K562 (cell line): ENCODE data around the gene ZNF428. TPM values are rescaled to one million over a fixed set of nuclear protein-coding genes. Genes with fewer than 3 reads are reported as not detected.

ENCODE experiments used
- ARID1B ChIP-seq: fragments of 450-650 bp; IDR thresholded peaks from 2 replicates; pipeline ENCODE4 v1.6.1; 2016; ENCODE audit warnings: antibody characterized with exemption, mild to moderate bottlenecking, inconsistent platforms
- SUPT5H ChIP-seq: fragments of 450-650 bp; IDR thresholded peaks from 2 replicates; pipeline ENCODE4 v1.6.1; 2016
- ZBTB9 ChIP-seq: fragments of 450-650 bp; formaldehyde crosslinking; IDR thresholded peaks from 2 replicates; pipeline ENCODE4 v1.4.0; 2020; ENCODE audit warnings: mild to moderate bottlenecking, moderate library complexity
- ZNF444 ChIP-seq: fragments of 250-450 bp; sonication (Bioruptor Pico); IDR thresholded peaks from 2 replicates; pipeline ENCODE4 v1.4.0; 2020; ENCODE audit warnings: mild to moderate bottlenecking, moderate library complexity
- polyA plus RNA-seq, 8 experiments: library from polyadenylated mRNA; depleted of rRNA in 4 of 8; stranded (reverse) in 5 of 8; unstranded in 3 of 8; fragments of >200 nt; fragmentation: Nextera tagmentation in 2 of 8; fragmentation: Illumina TruSeq in 1 of 8; extraction: Ambion mirVana in 2 of 8; extraction: Trizol in 1 of 8; gene quantifications; 2 replicates each; pipeline versions ENCODE4 v1.2.1 to v1.2.3, GENCODE V29; 2011 to 2014; ENCODE audit warnings: inconsistent platforms in 1 of 8, missing spikeins in 1 of 8
- total RNA-seq, 7 experiments: library from RNA; depleted of rRNA in 6 of 7; stranded (reverse); fragments of >200 nt in 6 of 7; fragmentation: Illumina TruSeq in 2 of 7; extraction: Trizol in 2 of 7; gene quantifications; 2 replicates each; pipeline versions ENCODE4 v1.2.1 to v1.2.3, GENCODE V29; 2011 to 2021; ENCODE audit warnings: low replicate concordance in 1 of 7
- TF ChIP-seq, protein P1 (sequence below): fragments of 450-650 bp; IDR thresholded peaks from 2 replicates; pipeline ENCODE4 v1.6.1; 2016; ENCODE audit warnings: mild to moderate bottlenecking, moderate library complexity
- TF ChIP-seq, protein P2 (sequence below): sonication (generic); formaldehyde crosslinking; IDR thresholded peaks from 2 replicates; pipeline ENCODE4 v1.8.0; 2022; ENCODE audit warnings: missing genetic modification reagents, mild to moderate bottlenecking, moderate library complexity, borderline replicate concordance

ZNF428 gene
- total and polyA plus RNA-seq, 9 of the 15 experiments (the other 6 are each of a cell fraction or from before 2014, with no cell fraction given): 0.15 to 85.7 (median 15.9) TPM

DNA sequence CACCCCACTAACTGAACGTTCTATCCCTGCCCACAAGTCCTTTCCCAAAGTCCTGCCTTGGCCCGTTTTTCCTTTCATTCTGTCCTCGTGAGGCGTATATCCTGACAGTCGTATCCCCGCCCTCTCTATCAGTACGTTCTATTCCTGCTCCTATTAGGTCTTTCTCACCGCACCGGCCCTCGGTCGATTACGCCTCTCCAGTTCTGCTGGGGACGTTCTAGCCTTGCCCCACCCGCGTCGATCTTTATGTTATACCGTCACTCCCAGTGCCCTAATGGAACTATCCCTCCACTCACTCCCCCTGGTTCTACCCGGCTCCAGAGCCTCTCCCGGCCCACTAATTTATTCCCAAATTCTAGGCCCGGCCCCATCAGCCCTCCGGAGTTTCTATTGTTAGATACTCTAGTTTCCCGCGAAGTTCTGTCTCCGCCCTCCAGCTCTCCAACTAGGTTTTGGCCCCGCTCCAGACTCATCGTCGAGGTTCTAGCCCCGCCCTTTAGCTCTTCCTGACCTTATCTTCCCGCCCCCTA lies 48.5 kb upstream of the ZNF428 start (continued):
- TF ChIP-seq, protein P1, sequence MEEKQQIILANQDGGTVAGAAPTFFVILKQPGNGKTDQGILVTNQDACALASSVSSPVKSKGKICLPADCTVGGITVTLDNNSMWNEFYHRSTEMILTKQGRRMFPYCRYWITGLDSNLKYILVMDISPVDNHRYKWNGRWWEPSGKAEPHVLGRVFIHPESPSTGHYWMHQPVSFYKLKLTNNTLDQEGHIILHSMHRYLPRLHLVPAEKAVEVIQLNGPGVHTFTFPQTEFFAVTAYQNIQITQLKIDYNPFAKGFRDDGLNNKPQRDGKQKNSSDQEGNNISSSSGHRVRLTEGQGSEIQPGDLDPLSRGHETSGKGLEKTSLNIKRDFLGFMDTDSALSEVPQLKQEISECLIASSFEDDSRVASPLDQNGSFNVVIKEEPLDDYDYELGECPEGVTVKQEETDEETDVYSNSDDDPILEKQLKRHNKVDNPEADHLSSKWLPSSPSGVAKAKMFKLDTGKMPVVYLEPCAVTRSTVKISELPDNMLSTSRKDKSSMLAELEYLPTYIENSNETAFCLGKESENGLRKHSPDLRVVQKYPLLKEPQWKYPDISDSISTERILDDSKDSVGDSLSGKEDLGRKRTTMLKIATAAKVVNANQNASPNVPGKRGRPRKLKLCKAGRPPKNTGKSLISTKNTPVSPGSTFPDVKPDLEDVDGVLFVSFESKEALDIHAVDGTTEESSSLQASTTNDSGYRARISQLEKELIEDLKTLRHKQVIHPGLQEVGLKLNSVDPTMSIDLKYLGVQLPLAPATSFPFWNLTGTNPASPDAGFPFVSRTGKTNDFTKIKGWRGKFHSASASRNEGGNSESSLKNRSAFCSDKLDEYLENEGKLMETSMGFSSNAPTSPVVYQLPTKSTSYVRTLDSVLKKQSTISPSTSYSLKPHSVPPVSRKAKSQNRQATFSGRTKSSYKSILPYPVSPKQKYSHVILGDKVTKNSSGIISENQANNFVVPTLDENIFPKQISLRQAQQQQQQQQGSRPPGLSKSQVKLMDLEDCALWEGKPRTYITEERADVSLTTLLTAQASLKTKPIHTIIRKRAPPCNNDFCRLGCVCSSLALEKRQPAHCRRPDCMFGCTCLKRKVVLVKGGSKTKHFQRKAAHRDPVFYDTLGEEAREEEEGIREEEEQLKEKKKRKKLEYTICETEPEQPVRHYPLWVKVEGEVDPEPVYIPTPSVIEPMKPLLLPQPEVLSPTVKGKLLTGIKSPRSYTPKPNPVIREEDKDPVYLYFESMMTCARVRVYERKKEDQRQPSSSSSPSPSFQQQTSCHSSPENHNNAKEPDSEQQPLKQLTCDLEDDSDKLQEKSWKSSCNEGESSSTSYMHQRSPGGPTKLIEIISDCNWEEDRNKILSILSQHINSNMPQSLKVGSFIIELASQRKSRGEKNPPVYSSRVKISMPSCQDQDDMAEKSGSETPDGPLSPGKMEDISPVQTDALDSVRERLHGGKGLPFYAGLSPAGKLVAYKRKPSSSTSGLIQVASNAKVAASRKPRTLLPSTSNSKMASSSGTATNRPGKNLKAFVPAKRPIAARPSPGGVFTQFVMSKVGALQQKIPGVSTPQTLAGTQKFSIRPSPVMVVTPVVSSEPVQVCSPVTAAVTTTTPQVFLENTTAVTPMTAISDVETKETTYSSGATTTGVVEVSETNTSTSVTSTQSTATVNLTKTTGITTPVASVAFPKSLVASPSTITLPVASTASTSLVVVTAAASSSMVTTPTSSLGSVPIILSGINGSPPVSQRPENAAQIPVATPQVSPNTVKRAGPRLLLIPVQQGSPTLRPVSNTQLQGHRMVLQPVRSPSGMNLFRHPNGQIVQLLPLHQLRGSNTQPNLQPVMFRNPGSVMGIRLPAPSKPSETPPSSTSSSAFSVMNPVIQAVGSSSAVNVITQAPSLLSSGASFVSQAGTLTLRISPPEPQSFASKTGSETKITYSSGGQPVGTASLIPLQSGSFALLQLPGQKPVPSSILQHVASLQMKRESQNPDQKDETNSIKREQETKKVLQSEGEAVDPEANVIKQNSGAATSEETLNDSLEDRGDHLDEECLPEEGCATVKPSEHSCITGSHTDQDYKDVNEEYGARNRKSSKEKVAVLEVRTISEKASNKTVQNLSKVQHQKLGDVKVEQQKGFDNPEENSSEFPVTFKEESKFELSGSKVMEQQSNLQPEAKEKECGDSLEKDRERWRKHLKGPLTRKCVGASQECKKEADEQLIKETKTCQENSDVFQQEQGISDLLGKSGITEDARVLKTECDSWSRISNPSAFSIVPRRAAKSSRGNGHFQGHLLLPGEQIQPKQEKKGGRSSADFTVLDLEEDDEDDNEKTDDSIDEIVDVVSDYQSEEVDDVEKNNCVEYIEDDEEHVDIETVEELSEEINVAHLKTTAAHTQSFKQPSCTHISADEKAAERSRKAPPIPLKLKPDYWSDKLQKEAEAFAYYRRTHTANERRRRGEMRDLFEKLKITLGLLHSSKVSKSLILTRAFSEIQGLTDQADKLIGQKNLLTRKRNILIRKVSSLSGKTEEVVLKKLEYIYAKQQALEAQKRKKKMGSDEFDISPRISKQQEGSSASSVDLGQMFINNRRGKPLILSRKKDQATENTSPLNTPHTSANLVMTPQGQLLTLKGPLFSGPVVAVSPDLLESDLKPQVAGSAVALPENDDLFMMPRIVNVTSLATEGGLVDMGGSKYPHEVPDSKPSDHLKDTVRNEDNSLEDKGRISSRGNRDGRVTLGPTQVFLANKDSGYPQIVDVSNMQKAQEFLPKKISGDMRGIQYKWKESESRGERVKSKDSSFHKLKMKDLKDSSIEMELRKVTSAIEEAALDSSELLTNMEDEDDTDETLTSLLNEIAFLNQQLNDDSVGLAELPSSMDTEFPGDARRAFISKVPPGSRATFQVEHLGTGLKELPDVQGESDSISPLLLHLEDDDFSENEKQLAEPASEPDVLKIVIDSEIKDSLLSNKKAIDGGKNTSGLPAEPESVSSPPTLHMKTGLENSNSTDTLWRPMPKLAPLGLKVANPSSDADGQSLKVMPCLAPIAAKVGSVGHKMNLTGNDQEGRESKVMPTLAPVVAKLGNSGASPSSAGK: peak; percentile 65; the same call in 1 of the 2 replicates
- TF ChIP-seq, protein P2, sequence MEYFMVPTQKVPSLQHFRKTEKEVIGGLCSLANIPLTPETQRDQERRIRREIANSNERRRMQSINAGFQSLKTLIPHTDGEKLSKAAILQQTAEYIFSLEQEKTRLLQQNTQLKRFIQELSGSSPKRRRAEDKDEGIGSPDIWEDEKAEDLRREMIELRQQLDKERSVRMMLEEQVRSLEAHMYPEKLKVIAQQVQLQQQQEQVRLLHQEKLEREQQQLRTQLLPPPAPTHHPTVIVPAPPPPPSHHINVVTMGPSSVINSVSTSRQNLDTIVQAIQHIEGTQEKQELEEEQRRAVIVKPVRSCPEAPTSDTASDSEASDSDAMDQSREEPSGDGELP (CRISPR knock-in tag): peak; percentile 52; the same call in 1 of the 2 replicates
- peak; percentile 30; the same call in 1 of the 2 replicates for TF ChIP-seq ARID1B
- TF ChIP-seq ZBTB9 (CRISPR knock-in tag): no peak
- no peak for TF ChIP-seq ZNF444 (CRISPR knock-in tag)
- peak; percentile 63 for TF ChIP-seq SUPT5H
